GM23248 (cell line): Measurements from ENCODE around the gene RARS1. TPM values are rescaled to one million over a fixed set of nuclear protein-coding genes. Genes with fewer than 3 reads are reported as not detected.
A peak's percentile ranks its signal among the peaks of the same experiment; 100 is the strongest.

Source experiments
- DNase-seq: peaks from one replicate; pipeline ENCODE4 v3.0.0-alpha.2; 2015
- H2AFZ ChIP-seq: fragments of 200-600 bp; sonication (generic); 2 replicates; pipeline ENCODE4 v1.6.1; 2016; ENCODE audit warnings: antibody characterized with exemption
- H3F3A ChIP-seq: fragments of 200-600 bp; sonication (generic); 2 replicates; pipeline ENCODE4 v1.6.1; 2016; ENCODE audit warnings: mild to moderate bottlenecking, antibody characterized with exemption, mixed run types; ENCODE audit not compliant: insufficient read depth
- H3K27ac ChIP-seq: fragments of 200-600 bp; sonication (generic); 2 replicates; pipeline ENCODE4 v1.5.1; 2016; ENCODE audit warnings: mild to moderate bottlenecking
- H3K27me3 ChIP-seq: fragments of 200-600 bp; sonication (generic); replicated peaks from 2 replicates; pipeline ENCODE4 v1.6.1; 2016; ENCODE audit warnings: mild to moderate bottlenecking; ENCODE audit not compliant: insufficient read depth
- H3K36me3 ChIP-seq: fragments of 200-600 bp; sonication (generic); 2 replicates; pipeline ENCODE4 v1.6.1; 2016; ENCODE audit warnings: low read depth, mild to moderate bottlenecking
- H3K4me1 ChIP-seq: fragments of 200-600 bp; sonication (generic); 2 replicates; pipeline ENCODE4 v1.6.1; 2016; ENCODE audit warnings: mild to moderate bottlenecking; ENCODE audit not compliant: insufficient read depth
- H3K4me2 ChIP-seq: fragments of 200-600 bp; sonication (generic); one replicate; pipeline ENCODE4 v1.6.1; 2016; ENCODE audit warnings: mild to moderate bottlenecking; ENCODE audit not compliant: unreplicated experiment
- H3K4me3 ChIP-seq: fragments of 200-600 bp; sonication (generic); 2 replicates; pipeline ENCODE4 v1.5.1; 2016; ENCODE audit warnings: mild to moderate bottlenecking
- H3K79me2 ChIP-seq: fragments of 200-600 bp; sonication (generic); 2 replicates; pipeline ENCODE4 v1.6.1; 2016; ENCODE audit warnings: mild to moderate bottlenecking; ENCODE audit not compliant: insufficient read depth
- H3K9ac ChIP-seq: fragments of 200-600 bp; sonication (generic); 2 replicates; pipeline ENCODE4 v1.6.1; 2016; ENCODE audit warnings: mild to moderate bottlenecking
- H3K9me2 ChIP-seq: fragments of 200-600 bp; sonication (generic); 2 replicates; pipeline ENCODE4 v1.6.1; 2016; ENCODE audit warnings: mixed run types, mild to moderate bottlenecking, moderate library complexity; ENCODE audit not compliant: insufficient read depth
- H3K9me3 ChIP-seq: fragments of 200-600 bp; sonication (generic); one replicate; pipeline ENCODE4 v1.6.1; 2017; ENCODE audit warnings: low read depth
- H4K20me1 ChIP-seq: fragments of 200-600 bp; sonication (generic); 2 replicates; pipeline ENCODE4 v1.6.0; 2016; ENCODE audit not compliant: insufficient read depth
- EZH2 ChIP-seq: fragments of 200-600 bp; sonication (generic); IDR thresholded peaks from 2 replicates; pipeline ENCODE4 v1.6.1; 2018; ENCODE audit warnings: antibody characterized with exemption, mild to moderate bottlenecking; ENCODE audit not compliant: insufficient read depth, poor library complexity, severe bottlenecking
- EZH2phosphoT487 ChIP-seq: fragments of 200-600 bp; sonication (generic); IDR thresholded peaks from 2 replicates; pipeline ENCODE4 v1.6.1; 2018; ENCODE audit warnings: antibody characterized with exemption, moderate library complexity, mild to moderate bottlenecking, low read depth; ENCODE audit not compliant: insufficient read depth
- WGBS, 2 experiments: methylation state at CpG; one replicate each; pipeline ENCODE4 v1.1.6; 2015 to 2017; ENCODE audit warnings: low lambda C conversion rate in 2 of 2, low coverage in 1 of 2; ENCODE audit errors: missing lambda C conversion rate in 2 of 2; 5-methylcytosine and 5-hydroxymethylcytosine counted together
- in situ Hi-C: fragments of 300-500 bp; cut with MboI; formaldehyde crosslinking; loops from 2 replicates; pipeline ENCODE4 v1.15.0; 2020
- polyA plus RNA-seq: library from polyadenylated mRNA; unstranded; fragments of >200 nt; fragmentation: Nextera tagmentation; extraction: Ambion mirVana; gene quantifications from 2 replicates; pipeline ENCODE4 v1.2.1, GENCODE V29; 2016
- total RNA-seq: library from RNA; depleted of rRNA; stranded (reverse); fragments of >200 nt; shearing (Covaris generic); gene quantifications from 2 replicates; pipeline ENCODE4 v1.2.3, GENCODE V29; 2014

Gene RARS1
- total and polyA plus RNA-seq, 2 experiments from 2014 or later: 118 to 180 TPM

GRCh38 chr5:168528521-168529373, 42.5 kb downstream of the RARS1 start, which contains the start of gene FBLL1:
FBLL1 (plus strand) TSS chr5:168529305; CDS start chr5:168529505, 200 bp downstream.
- Histone ChIP-seq H3K36me3 (no peaks in the 10 kb centered on the region), H3K27ac (no peak within 1 kb of the TSS), H3K9me3 (no peaks in the 10 kb centered on the region), H3K4me1 (no peaks in the 10 kb centered on the region), H3K27me3 (peaks cover 30% of the 10 kb centered on the region), H3K9ac (no peak within 1 kb of the TSS), H4K20me1 (no peaks in the 10 kb centered on the region), H3K9me2 (no peaks in the 10 kb centered on the region), H3K4me3 (peak within 1 kb of the TSS; percentile 34), H2AFZ (no peak within 1 kb of the TSS), H3F3A (peaks cover 4% of the 10 kb centered on the region), H3K79me2 (no peaks in the 10 kb centered on the region), H3K4me2 (peak within 1 kb of the TSS; percentile 35)
- peak; percentile 39 for TF ChIP-seq EZH2
- 0 out of 2 replicates have a peak, but pooled peaks have one; percentile 34 for TF ChIP-seq EZH2phosphoT487
- 20 to 22% methylated on average over 25 to 32 of the region's 38 CpGs for WGBS, 2 experiments
- DNase-seq: peak; percentile 47
- in situ Hi-C loops: no loop called here

- H3K27me3 ChIP-seq: peaks cover 30% of the 10 kb centered on the region
- no peaks in the 10 kb centered on the region for H3K9me2 ChIP-seq
- peak overlapping the region; percentile 35 for H3K4me2 ChIP-seq
- H2AFZ ChIP-seq: no peak overlapping the region
- no peaks in the 10 kb centered on the region for H3K9me3 ChIP-seq
- WGBS, 2 experiments: 28 to 38% methylated on average over 33 to 74 of the region's 125 CpGs
- no peaks in the 10 kb centered on the region for H3K4me1 ChIP-seq
- no peaks in the 10 kb centered on the region for H3K36me3 ChIP-seq
- no peak for TF ChIP-seq EZH2
- no peak for TF ChIP-seq EZH2phosphoT487
- DNase-seq: peak; percentile 32
- H3K4me3 ChIP-seq: peak overlapping the region; percentile 34
- in situ Hi-C loops: no loop called here
- H3K79me2 ChIP-seq: no peaks in the 10 kb centered on the region
- H3K9ac ChIP-seq: no peak overlapping the region
- H3F3A ChIP-seq: peaks cover under 1% of the 10 kb centered on the region
- H3K27ac ChIP-seq: no peak overlapping the region
- H4K20me1 ChIP-seq: no peaks in the 10 kb centered on the region
These were observed 43.3 kb downstream of the RARS1 start for GRCh38 chr5:168529374-168530234.

GRCh38 chr5:168530621-168531150, 44.4 kb downstream of the RARS1 start:
- DNase-seq: peak; percentile 18
- WGBS, 2 experiments: 68% methylated on average over 4 of the region's 4 CpGs

GRCh38 chr5:168531191-168531590, 44.9 kb downstream of the RARS1 start:
- Histone ChIP-seq H3K27ac (no peak overlapping the region), H2AFZ (no peak overlapping the region), H3K27me3 (peaks cover 30% of the 10 kb centered on the region), H3K9ac (no peak overlapping the region), H3K4me3 (no peak overlapping the region), H3F3A (no peaks in the 10 kb centered on the region), H3K4me1 (no peaks in the 10 kb centered on the region), H3K9me2 (no peaks in the 10 kb centered on the region), H3K36me3 (no peaks in the 10 kb centered on the region), H3K79me2 (no peaks in the 10 kb centered on the region), H3K4me2 (no peak overlapping the region), H3K9me3 (no peaks in the 10 kb centered on the region), H4K20me1 (no peaks in the 10 kb centered on the region)
- 89 to 94% methylated on average over 5 of the region's 5 CpGs for WGBS, 2 experiments
- in situ Hi-C loops: no loop called here
- no peak for DNase-seq
- TF ChIP-seq EZH2phosphoT487 (no peak), EZH2 (no peak)

More at GRCh38 chr5:168530621-168531150, 44.4 kb downstream of the RARS1 start:
- Histone ChIP-seq H3K9me2 (no peaks in the 10 kb centered on the region), H4K20me1 (no peaks in the 10 kb centered on the region), H3K36me3 (no peaks in the 10 kb centered on the region), H3K27me3 (peaks cover 30% of the 10 kb centered on the region), H3K9me3 (no peaks in the 10 kb centered on the region), H3K4me1 (no peaks in the 10 kb centered on the region), H3F3A (no peaks in the 10 kb centered on the region; the same call in 1 of the 2 replicates), H3K27ac (no peak overlapping the region), H3K9ac (no peak overlapping the region), H2AFZ (no peak overlapping the region), H3K4me2 (no peak overlapping the region), H3K4me3 (no peak overlapping the region), H3K79me2 (no peaks in the 10 kb centered on the region)
- TF ChIP-seq EZH2 (no peak), EZH2phosphoT487 (no peak)
- in situ Hi-C loops: no loop called here
